Measurements from ENCODE around the gene TAF8.

DNA sequence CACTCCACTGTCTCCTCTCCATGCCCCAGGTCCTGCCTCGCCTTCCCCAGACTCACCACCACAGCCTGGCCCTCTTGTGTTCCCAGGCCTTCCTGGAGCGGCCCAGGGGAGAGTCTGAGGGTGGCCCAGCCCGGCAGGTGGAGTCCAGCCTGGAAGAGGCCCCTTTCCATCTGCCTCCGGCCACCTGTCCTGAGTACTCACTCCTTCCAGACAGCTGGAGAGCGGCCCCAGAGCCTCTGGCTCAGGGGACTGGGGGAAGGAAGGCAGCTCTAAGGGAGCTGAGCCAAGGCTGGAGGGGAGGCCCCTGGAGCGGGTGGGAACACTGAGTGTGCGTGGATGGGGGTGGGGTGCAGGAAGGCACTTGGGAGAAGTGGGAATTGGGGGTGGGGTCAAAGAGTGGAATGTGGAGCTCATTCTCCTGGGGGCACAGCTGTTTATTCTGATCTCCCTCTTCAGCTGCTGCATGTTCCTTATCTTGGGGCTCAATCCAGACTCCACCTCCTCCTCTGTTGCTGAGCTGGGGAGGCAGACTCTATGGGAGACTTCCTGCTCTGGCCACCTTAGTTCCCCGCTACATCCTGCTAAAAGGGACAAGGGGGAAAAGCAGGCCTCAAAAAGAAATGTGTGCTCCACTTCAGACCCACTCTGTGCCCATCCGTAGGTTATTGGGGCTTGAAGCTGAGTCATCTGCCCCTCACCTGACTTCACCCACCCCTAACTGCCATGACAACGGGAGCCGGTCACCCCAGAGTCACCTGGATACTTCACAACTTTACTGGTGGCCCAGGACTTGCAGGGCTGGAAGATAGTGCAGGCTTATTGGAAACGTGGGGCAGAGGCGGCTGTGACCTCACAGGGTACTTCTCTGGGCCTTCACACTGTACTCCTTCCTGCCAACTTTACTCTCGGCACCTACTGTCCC, 19.5 kb upstream of the TAF8 start:
- TF ChIP-seq, protein P1, sequence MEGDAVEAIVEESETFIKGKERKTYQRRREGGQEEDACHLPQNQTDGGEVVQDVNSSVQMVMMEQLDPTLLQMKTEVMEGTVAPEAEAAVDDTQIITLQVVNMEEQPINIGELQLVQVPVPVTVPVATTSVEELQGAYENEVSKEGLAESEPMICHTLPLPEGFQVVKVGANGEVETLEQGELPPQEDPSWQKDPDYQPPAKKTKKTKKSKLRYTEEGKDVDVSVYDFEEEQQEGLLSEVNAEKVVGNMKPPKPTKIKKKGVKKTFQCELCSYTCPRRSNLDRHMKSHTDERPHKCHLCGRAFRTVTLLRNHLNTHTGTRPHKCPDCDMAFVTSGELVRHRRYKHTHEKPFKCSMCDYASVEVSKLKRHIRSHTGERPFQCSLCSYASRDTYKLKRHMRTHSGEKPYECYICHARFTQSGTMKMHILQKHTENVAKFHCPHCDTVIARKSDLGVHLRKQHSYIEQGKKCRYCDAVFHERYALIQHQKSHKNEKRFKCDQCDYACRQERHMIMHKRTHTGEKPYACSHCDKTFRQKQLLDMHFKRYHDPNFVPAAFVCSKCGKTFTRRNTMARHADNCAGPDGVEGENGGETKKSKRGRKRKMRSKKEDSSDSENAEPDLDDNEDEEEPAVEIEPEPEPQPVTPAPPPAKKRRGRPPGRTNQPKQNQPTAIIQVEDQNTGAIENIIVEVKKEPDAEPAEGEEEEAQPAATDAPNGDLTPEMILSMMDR (IDR thresholded peaks at IDR 0.05 in 4 of 5, conservative IDR thresholded peaks at IDR 0.05 in 1 of 5), result no peak
- TF ChIP-seq POLR2A (IDR thresholded peaks at IDR 0.05), result no peak
